GM19397 (cell line): Measurements from ENCODE around the gene ACTA2.

Source experiments
- ATAC-seq: cut with Tn5 transposase; IDR thresholded peaks from one replicate; pipeline ENCODE4 v1.9.1; 2021; ENCODE audit warnings: mild to moderate bottlenecking, moderate library complexity; ENCODE audit not compliant: unreplicated experiment

Gene ACTA2

GRCh38 chr10:88923520-88923919 lies 29.1 kb downstream of the ACTA2 start:
- ATAC-seq: no peak

GRCh38 chr10:88922041-88922440 lies 30.5 kb downstream of the ACTA2 start:
- no peak for ATAC-seq

GRCh38 chr10:88920986-88921593 lies 31.5 kb downstream of the ACTA2 start:
- ATAC-seq: no peak

GRCh38 chr10:88920198-88920597 lies 32.4 kb downstream of the ACTA2 start:
- no peak for ATAC-seq

- no peak for ATAC-seq
These were observed 33.5 kb downstream of the ACTA2 start for GRCh38 chr10:88919041-88919440.

- no peak for ATAC-seq
These were observed 34.2 kb downstream of the ACTA2 start for GRCh38 chr10:88918191-88918905.

- ATAC-seq: no peak
These were observed 35.6 kb downstream of the ACTA2 start for GRCh38 chr10:88916986-88917385.

GRCh38 chr10:88916231-88916630 lies 36.3 kb downstream of the ACTA2 start:
- no peak for ATAC-seq

GRCh38 chr10:88915781-88916180 lies 36.8 kb downstream of the ACTA2 start:
- ATAC-seq: no peak

- ATAC-seq: no peak
These were observed 38.8 kb downstream of the ACTA2 start for GRCh38 chr10:88913788-88914187.

GRCh38 chr10:88913127-88913526 lies 39.4 kb downstream of the ACTA2 start:
- ATAC-seq: no peak

GRCh38 chr10:88911851-88912250 lies 40.7 kb downstream of the ACTA2 start:
- ATAC-seq: no peak

GRCh38 chr10:88911116-88911515 lies 41.5 kb downstream of the ACTA2 start:
- ATAC-seq: no peak

- ATAC-seq: no peak
These were observed 44.4 kb downstream of the ACTA2 start for GRCh38 chr10:88908194-88908593.

GRCh38 chr10:88906921-88907320 lies 45.7 kb downstream of the ACTA2 start:
- ATAC-seq: no peak

- no peak for ATAC-seq
These were observed 48.9 kb downstream of the ACTA2 start for GRCh38 chr10:88903715-88904114.

GRCh38 chr10:88901984-88902789 lies 50.4 kb downstream of the ACTA2 start:
- peak; percentile 35 for ATAC-seq

- ATAC-seq: peak; percentile 77
These were observed 51.2 kb downstream of the ACTA2 start for GRCh38 chr10:88901206-88901983.

- no peak for ATAC-seq
These were observed 52.7 kb downstream of the ACTA2 start for GRCh38 chr10:88899886-88900285.

- ATAC-seq: no peak
These were observed 53.8 kb downstream of the ACTA2 start for GRCh38 chr10:88898727-88899126.
